DLD1 (cell line): ENCODE measurements around the gene CXCL10.

Source experiments
- in situ Hi-C: cut with HindIII; loops from 2 replicates; pipeline ENCODE4 v1.10.0; 2017; ENCODE audit warnings: low sequenced_read_pairs

CXCL10 gene

GRCh38 chr4:75997081-75997480, 26.2 kb downstream of the CXCL10 start:
- in situ Hi-C loops = no loop called here

- in situ Hi-C loops = no loop called here
Measured at GRCh38 chr4:75995727-75996126, 27.6 kb downstream of the CXCL10 start.

GRCh38 chr4:75992462-75992861, 30.8 kb downstream of the CXCL10 start:
- in situ Hi-C loops = loop anchor here (5.0 kb wide), 1 partner anchor 65 kb away; no protein-coding TSS in a partner anchor

- in situ Hi-C loops = loop anchor here (5.0 kb wide), 1 partner anchor 67 kb away; no protein-coding TSS in a partner anchor
Measured at GRCh38 chr4:75989846-75990528, 33.3 kb downstream of the CXCL10 start.

- in situ Hi-C loops = no loop called here
Measured at GRCh38 chr4:75985116-75985515, 38.2 kb downstream of the CXCL10 start.

- in situ Hi-C loops = no loop called here
Measured at GRCh38 chr4:75980576-75980975, 42.7 kb downstream of the CXCL10 start.

- in situ Hi-C loops = no loop called here
Measured at GRCh38 chr4:75976177-75976576, 47.1 kb downstream of the CXCL10 start.

- in situ Hi-C loops = no loop called here
Measured at GRCh38 chr4:75973766-75974165, 49.5 kb downstream of the CXCL10 start.
